Inflammatory macrophage treated with lipopolysaccharide for 1 hour (primary cell): ENCODE results near the gene TBC1D22A.

Experiments
- DNase-seq, 2 donors: peaks; one replicate each; pipeline ENCODE4 v3.0.0-alpha.2; 2020 to 2022

TBC1D22A gene

DNA sequence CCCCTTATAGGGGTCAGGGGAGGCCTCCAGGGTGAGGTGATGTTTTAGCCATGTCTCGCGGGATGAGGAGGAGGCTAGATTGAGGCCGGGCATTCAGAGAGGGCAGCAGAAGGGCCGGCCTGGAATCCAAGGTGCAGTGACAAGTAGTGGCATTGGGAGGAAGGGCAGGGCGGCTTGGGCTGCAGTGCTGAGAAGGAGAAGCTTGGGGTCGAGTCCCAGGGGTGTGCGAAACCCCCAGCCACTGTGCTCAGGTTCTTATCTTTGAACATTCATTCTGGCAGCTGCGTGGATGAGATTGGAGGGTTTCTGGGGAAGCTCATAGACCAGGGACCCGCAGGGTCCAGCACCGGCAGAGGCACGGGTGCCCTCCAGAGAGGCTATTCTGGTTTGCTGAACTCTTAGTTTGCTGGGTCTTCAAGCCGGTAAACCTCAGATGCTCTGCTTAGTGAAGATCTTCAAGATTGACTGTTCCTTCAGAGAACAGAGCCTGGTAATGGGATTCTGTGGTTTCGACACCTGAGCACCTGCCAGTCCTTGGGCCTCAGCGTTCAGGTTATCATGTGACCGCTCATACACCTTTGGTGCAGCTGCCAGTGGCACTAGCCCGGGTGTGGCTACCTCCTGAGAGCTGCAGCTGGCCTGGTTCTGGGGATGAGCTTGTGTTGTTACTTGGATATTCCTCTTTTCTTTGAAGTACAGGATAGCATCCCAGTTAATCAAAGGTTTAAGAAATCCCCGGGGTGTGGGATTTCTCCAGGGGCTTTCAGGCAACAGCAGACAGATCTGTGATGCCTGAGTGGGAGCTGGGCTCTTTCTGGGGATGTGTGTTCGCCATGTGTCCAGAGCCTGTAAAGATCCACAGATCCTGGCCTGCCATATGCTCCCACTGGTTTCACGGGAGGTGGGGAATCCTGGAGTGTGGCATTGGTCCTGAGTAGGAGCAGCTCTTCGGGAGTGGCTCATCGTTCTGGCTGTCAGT lies 152.8 kb downstream of the TBC1D22A start:
- no peak for DNase-seq

DNA sequence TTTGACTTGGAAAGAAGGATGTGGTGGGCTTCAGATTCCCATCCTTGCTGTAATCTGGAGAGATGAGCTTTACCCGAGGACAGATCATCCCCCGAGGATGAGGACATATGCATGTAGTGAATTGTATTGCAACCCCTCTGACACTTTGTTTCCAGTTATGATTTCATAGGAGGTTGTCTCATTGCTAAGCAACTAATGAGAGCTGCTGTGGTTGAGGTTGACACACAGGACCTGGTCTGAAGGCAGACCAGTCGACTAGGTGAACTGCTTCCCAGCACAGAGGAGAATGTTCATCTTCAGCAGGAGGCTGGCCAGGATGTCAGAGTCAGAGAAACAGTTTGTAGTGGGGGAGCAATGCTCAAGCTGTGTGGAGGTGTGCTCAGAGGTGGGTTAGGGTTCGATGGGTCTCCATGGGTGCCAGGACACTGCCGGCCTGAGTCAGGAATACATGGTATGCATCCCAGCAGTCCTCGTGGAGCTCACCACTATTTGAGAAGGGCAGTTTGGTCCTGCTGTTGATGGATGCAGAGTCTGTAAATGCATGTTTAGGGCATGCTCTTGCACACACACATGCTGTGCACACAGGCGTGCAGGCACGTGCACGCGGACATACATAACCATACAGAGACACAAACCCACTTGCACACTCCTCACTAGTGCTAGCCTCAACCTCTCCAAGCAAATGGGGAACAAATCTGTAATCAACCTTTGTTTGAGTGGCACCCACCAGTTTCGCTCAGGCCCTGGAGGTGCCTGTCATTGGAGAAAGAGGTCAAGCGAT lies 153.7 kb downstream of the TBC1D22A start:
- no peak for DNase-seq

DNA sequence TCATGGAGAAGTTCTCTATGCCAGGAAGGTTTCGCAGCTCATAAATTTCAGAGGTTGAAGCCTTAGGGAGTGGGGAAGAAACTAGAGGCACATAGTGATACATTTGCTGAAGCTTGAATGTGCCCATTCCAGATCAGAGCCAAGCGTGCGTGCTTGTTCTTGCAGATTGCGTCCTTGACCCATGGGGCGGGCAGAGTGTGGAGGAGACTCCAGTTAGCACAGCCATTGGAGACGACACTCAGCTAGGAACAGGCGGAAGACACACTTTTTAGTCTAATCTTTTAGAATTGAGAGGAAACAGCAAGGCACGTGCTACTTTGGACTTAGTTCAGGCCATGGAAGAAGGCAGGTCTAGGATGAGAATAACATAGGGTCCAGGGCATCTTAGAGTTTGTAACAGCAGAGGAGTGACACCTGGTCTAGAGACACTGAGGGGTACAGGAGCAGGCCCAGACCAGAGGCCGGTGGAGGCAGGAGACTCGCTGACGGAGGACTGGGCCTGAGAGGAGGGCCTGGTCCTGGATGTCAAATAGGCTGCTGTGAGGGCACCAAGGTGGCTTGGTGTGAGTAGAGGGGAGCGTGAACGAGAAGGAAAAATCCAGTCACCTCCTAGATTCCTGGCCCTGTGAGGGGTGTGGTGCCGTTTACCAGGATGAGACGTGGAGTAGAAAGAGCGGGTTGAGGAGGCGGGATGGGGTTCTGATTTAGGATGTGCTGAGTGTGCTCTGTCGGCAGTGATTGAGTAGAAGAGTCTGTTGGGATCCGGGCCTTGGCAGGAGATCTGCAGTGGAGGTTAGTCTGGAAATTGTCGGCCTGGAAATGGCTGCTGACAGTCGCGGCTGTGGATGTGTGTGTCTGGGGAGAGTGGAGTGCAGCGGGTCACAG lies 154.7 kb downstream of the TBC1D22A start:
- DNase-seq, result no peak

DNA sequence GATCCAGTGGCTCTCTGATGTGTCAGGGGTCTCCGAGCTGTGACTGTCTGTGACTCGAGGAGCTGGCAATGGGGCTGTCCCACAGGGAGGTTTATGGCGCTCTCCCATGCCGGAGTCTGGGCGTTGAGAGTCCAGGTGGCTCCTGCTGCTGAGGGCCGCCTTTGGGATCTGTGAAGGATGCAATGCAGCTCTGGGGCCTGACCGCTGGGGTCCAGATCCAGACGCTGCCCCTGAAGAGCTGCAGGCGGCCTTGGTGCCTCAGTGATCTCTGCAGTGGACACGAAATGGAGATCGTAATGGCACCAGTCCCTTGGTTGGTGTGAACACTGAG lies 155.3 kb downstream of the TBC1D22A start:
- no peak for DNase-seq

DNA sequence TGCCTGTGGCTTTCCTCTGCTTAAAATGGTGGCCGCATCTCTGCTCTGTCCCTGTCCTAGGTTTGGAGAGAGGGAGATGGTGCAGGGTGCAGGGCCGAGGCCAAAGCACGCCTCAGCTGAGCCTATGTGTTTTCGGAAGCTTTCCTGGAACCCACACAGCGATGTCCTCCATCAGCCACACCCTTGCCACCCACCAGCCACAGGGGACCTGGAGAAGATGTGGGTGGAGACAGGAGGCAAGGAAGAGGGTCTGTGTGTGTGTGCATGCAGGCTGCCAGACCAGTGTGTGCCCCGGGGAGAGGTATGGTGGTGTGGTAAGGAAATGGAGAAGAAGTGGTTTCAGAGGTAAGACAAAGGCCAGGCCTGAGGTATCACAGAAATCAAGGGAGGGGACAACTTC lies 155.7 kb downstream of the TBC1D22A start:
- DNase-seq, result no peak

DNA sequence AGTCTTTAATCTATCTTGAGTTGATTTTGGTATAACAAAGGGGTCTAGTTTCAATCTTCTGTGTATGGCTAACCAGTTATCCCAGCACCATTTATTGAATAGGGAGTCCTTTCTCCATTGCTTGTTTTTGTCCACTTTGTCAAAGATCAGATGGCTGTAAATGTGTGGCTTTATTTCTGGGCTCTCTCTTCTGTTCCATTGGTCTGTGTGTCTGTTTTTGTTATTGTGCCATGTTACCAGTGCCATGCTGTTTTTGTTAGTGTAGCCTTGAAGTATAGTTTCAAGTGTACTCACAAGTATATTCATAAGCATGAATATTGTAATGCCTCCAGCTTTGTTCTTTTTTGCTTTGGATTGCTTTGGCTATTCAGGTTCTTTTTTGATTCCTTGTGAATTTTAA lies 159.6 kb downstream of the TBC1D22A start:
- DNase-seq, result no peak

DNA sequence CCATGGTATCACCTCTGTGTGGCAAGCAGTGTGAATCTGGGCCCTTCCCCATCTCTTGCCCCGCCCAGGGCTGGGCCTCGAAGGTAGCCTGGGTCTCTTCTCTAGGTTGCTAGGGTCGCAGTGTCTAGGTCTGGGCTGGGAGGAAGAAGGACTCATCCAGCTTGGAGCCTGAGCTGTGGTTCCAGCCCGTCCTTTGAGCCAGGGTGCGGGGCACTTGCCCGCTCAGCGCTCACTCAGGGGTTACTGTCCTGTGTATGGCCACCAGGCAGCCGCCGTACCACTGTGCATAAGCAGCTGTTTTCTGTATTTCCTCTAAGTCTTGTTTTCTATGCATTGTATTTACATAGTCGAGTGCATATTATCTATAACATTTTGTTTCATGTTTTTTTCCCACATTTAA lies 160.9 kb downstream of the TBC1D22A start:
- no peak for DNase-seq

DNA sequence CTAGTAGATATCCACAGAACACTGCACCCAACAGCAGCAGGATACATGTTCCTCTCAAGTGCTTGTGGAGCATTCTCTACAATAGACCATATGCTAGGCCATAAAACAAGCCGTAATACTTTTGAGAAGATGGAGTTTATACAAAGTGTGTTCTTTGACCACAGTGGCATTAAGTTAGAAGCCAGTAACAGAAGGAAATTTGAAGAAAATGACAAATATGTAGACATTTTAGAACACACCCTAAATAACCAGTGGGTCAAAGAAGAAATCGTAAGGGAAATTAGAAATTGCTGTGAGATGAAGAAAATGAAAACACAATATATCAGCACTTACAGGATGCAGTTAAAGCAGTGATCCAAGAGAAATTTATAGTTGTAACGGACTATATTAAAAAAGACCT lies 163.4 kb downstream of the TBC1D22A start:
- DNase-seq, result no peak

DNA sequence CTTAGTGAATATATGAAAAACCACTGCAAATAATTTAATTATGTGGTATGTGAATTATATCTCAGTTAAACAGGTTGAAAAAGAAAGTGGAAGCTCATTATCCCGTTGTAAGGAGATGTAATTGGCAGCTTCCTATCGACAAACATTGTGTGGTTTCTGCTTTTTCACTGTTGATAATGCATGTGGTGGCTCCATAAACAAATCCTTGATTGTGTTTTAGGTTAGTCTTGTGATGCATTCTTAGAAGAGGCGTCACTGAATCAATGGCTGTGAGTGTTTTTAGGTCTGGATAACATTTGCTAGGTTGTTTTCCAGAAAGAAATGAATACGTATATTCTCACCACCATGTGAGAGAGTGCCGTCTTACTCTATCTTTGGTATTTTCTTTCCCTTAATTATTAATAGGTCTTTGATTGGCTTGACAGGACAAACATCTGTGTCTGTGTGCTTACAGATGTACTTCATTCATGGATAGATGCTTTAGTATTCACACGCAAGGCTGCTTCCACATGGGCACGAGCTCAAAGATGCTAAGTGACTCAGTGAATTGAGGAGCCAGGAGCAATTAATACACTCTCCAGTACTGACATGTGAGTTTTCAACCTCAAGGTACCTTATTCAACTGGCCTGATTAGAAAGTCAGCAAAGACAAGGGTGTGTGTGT lies 166.7 kb downstream of the TBC1D22A start:
- no peak for DNase-seq

DNA sequence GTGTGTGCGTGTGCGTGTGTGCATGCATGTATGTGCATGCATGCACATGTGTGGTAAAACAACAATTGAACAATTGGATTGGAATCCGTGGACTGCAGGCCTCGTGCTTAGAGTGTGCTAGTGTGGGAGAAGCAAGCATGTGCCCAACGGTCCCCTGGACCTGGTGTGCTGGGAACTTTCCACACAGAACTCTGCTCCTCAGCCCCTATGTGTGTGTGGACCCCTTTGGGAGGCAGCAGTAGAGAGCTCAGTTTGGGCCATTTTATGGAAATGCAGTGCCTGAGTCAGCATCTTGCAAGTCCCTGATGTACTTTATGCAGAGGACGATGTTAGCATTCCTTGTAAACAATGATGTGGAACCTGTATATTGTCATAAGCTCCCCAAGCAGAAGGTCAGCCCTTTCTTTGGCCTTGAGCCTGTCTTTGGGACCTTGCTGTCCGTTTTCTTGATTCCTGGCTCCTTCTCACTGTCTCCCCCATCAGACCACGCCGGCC lies 167.3 kb downstream of the TBC1D22A start:
- no peak for DNase-seq

DNA sequence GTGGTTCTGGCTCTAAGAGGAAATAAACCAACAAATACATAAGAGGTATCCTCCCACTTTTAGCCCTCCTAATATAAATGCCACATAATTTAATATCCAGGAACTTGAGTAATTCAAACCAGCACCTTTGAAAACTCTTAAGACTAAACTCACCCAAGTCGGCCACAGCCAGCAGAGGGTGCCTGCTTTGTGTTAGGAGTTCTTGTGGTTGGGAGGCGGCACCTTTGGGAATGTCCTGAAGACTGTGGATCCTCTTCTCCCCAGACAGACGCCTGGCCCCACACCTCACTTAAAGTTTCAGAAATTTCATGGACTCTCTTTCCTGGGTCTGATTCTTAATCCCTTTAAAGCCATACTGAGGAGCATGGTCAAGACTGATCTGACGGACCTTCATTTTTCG lies 169.0 kb downstream of the TBC1D22A start:
- DNase-seq, result no peak

DNA sequence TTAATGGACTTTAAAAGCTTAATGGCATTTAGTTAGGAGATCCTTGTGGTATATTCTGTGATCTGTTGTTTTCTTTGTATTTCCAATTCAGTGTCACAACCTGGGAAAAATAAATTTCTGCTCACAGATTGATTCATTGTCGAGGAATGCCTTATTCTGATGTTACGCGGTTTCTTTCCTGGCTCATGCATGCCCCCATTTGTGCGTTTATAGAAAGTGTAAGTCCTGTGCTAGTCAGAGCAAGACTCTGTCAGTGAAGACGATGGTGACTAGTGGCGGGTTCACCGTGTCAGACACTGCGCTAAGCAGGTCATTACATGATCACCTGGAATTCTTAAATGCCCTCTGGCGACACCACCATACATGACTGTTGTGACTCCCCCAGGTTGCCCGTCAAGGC lies 169.4 kb downstream of the TBC1D22A start:
- no peak for DNase-seq

DNA sequence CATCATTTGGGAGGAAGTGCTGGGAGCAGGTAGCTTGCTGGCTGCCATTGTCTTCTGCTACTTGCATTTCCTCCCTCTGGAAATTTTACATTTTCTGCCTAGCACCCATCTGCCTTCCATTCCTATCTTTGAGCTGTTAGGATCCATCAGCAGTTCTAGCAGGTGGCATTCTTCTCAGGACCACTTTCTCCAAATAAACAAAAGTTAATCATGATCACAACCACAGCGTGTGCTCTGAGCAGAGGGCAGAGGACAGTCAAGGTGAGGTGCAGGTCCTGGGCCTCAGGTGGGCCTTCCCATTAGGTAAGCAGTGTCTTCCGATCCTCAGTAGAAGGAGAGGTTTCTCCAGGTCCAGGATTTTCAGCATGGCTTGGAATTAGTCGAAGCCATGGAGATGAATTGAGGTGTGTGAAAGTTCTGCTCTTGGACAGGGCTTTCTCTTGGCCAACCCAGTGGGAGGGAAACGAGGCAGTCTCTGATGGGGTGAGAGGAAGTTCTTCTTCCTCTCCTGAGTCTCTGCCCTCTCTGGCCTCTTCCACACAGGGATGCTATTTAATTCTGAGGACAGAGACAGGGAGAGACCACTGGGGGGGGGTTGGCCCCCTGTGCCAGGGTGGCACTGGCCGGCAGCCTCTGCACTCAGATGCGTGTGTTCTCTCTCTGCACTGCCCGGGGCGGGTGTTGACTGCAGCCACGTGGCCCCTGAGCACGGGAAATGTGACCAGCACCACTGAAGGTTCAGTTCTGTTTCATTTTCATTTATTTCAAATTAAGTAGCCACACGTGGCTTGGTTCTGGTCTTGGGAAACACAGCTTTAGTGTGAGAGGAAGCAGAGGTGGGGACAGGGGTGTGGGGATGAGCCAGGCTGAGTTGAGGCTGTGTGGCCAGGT lies 170.8 kb downstream of the TBC1D22A start:
- DNase-seq, result peak; percentile 18 to 28

DNA sequence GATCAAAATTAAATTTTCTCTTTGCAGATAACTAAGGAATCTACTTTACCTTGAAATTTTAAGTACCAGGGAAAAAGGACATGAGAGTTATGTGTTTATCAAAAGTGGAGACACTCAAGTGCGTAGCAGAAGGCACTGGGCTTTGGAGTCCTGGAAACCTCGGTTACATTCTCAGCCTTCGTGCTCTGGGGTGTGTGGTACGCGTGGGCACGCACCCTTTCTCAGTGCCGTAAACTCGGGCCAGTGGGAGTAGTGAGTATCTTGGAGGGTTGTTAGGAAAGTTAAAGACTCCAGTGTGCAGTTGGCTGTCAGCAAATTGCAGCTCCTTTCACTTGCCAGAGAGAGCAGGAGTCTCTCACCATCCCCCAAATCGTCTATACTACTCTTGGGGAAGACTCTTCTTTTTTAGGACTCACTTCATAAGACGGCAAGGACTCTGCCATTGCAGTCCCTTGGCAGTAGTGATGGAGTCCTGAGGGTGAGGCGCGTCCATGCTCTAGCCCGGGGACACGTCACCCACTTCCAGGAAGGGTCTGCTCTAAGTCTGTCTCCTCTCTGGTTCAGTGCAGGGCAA lies 171.8 kb downstream of the TBC1D22A start:
- no peak for DNase-seq

DNA sequence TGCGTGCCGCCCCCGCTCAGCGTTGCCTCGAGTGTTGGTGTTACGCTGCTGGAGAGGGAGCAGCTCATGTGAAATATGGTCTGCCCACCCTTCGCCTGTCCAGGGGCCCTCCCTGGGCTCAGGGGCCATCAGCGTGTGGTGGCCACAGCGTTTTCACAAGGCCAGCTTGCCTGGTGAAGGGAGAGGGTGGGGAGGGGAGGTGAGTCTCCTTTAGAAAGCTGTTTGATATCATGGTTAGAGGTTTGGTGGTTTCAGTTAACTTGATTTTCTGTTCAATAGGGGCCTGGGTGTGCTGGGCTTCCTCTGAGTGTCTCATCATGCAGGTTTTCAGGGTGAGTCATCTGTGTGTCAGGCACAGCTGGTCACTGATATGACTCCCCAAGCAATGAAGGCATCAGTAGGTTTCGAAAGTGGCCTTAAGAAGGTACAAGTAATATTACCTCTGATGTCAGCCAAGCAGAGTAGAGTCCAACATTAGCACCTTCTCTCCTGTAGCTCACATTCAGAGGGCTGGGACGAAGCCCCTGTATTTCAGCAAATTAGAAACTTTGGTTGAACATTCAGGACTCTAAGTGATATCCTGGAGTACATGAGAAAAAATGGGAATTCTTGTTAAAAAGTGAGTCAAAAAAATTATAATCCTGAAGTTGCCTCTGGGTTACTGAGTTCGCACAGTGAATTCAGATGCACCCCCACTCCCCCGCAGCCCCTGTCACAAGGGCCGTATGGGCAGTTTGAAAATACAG lies 172.5 kb downstream of the TBC1D22A start:
- DNase-seq, result peak; percentile 36 to 73

DNA sequence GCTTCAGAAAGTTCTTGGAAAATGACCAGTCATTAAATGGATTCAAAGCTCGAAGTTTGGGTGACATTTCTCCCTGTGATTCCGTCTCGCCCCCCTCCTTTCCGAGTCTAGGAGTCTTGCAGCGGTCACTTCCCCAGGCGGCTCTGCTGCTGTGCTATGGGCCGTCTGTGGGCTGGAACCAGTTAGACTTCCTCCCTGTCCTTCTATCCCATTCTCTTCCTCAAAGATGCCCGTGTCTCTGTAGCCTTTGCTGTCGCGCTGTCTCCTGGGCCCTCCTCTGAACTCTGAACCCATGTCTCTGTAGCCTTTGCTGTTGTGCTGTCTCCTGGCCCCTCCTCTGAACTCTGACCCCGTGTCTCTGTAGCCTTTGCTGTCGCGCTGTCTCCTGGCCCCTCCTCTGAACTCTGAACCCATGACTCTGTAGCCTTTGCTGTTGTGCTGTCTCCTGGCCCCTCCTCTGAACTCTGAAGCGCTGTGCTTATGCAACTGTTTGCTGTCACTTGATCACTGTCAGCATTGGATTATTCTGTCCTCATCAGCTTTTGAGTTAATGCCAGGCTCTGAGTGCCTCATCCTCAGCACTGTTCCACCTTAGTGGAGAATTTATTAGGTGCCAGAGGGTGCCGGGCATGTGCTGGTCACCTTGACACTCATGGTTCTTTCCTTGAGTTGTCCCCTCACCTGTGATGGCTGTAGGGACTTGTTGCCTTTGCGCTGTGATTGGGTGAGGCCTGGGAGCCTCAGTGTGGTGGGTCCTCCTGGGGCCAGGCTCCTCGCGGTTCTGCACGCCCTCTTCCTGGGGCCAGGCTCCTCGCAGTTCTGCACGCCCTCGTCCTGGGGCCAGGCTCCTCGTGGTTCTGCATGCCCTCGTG lies 173.3 kb downstream of the TBC1D22A start:
- peak; percentile 46 to 56 for DNase-seq

DNA sequence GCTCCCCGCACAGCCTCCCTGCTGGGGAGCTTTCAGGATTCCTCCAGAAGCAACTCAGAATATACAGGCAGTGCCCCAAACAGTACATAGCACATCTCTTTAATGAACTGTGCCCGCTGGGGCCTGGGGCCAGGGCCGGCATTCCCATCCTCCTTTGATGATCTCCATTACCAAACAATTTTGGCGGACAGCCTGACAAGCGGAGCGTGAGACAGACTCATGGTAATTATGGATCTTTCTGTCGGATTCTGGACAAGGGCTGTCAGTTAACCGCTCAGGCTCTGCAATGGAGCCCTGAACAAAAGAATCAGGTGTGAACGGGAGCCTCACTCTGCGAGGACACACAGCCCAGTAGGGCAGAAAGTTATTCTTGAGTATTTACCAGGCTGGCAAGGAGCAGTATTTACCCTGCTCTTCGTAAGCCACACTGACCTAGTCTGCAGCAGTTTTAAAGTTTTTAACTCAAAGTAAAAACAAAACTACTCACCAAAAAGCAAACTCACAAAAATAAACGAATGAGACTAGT lies 174.0 kb downstream of the TBC1D22A start:
- DNase-seq, result no peak

DNA sequence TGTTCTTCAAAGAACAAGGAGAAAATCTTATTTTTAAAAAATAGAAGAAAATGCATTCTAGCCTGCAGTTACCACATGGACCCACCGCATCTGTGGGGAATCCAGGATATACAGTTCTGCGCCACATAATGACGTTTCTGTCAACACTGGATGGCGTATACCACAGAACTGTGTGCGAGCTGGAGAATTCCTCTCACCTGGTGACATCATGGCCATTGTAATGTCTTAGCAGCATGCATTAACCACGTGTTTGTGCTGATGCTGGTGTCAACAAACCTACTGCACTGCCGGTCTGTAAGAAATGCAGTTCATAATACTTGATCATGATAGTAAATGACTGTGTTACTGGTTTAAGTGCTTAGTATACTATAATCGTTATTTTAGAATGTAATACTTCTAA lies 174.7 kb downstream of the TBC1D22A start:
- no peak for DNase-seq

DNA sequence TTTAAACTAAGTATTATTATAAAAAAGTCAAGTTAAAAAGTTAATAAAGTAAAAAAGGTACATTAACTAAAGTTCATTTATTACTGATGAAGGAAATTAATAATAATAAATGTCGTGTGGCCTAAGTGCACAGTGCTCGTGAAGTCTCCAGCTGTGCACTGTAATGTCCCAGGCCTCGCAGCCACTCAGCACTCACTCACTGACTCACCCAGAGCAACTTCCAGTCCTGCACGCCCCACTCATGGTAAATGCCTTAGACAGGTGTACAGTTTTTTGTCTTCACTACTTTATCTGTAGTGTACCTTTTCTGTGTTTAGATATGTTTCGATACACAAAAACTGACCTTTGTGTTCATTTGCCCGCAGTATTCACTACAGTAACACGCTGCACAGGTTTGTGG lies 175.5 kb downstream of the TBC1D22A start:
- DNase-seq, result no peak
